ENCODE results near the gene CTNND2.

The CTNND2 gene

DNA sequence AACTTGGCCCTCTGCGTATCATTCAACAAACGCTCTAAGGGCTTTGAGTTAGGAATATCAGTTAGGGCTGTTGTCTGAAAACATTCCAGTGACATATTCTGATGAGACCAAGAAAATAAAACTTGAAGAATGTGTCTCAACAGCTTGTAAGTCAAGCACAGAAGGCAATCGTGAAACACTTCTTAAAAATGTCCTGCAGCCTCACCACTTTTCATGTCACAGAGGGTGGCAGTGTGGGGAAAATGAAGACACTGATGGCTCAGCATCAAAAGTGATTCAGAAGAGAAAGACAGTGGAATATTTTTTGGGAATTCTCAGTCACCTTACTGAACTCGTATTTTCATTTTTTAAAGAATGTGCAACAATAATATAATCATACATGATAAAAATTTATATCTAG, 247.3 kb downstream of the CTNND2 start:
- no peak overlapping the region for H2BK5ac ChIP-seq (ENCODE audit: low read depth, low read length, poor library complexity, severe bottlenecking)
- 73% methylated on average over 3 of the region's 4 CpGs for WGBS
- no peaks in the 10 kb centered on the region for H3K36me3 ChIP-seq (ENCODE audit: control insufficient read depth in 1 of 2, insufficient read depth in 2 of 2, low read depth in 1 of 2, low read length in 2 of 2)
- H3K14ac ChIP-seq (ENCODE audit: low read length in 2 of 2): no peak overlapping the region
- H3K4me3 ChIP-seq (ENCODE audit: insufficient read depth in 1 of 2, low read depth in 1 of 2, low read length in 2 of 2): no peak overlapping the region
- no peak overlapping the region for H2AK5ac ChIP-seq (ENCODE audit: low read length, severe bottlenecking)
- no peak overlapping the region for H4K8ac ChIP-seq (ENCODE audit: low read length)
- no peak overlapping the region for H2BK15ac ChIP-seq (ENCODE audit: low read depth, poor library complexity, severe bottlenecking)
- H3K27ac ChIP-seq (ENCODE audit: low read length, poor library complexity, severe bottlenecking): no peak overlapping the region
- H2BK120ac ChIP-seq (ENCODE audit: low read depth, low read length): no peak overlapping the region
- no peak overlapping the region for H4K91ac ChIP-seq (ENCODE audit: low read length)
- no peak overlapping the region for H3K4me2 ChIP-seq (ENCODE audit: low read length, poor library complexity, severe bottlenecking)
- H3K4me1 ChIP-seq (ENCODE audit: control insufficient read depth, insufficient read depth, low read depth, low read length): no peaks in the 10 kb centered on the region
- no peak overlapping the region for H2BK12ac ChIP-seq (ENCODE audit: low read length in 2 of 2)
- H3K23ac ChIP-seq (ENCODE audit: low read length in 2 of 2): no peak overlapping the region
- no peak overlapping the region for H3K9ac ChIP-seq (ENCODE audit: low read length)
- no peak overlapping the region for H2AFZ ChIP-seq (ENCODE audit: low read depth, low read length)
- no peaks in the 10 kb centered on the region for H3K27me3 ChIP-seq (ENCODE audit: control insufficient read depth in 1 of 2, insufficient read depth in 1 of 2, low read length in 2 of 2)
- no peaks in the 10 kb centered on the region for H3K79me1 ChIP-seq (replicated peaks; ENCODE audit: low read length, poor library complexity, severe bottlenecking)
- H3K9me3 ChIP-seq (ENCODE audit: control insufficient read depth, low read length): no peaks in the 10 kb centered on the region
- no peak overlapping the region for H3K4ac ChIP-seq (ENCODE audit: low read depth in 1 of 2, low read length in 2 of 2)
- no peak for DNase-seq
- H3K18ac ChIP-seq (ENCODE audit: low read depth in 1 of 2, low read length in 2 of 2): no peak overlapping the region

DNA sequence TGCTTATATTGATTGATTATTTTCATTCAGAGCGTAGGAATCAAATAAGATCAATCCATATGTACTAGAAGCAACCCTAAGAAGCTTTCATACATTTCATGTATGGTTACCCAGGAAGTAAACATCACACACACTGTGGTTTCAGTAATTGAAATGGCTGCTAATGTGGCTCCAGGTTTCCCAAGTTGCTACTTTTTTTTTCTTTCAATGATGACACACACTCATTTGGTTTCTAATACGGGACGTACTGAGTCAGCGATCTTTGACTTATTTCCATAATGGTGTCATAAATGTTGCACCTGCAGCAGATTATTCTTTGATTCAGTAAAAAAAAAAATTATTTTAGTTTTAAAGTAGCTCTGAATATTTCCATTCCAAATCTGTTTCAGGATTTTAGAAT, 248.6 kb downstream of the CTNND2 start:
- Histone ChIP-seq H3K4ac (ENCODE audit: low read depth in 1 of 2, low read length in 2 of 2) (no peak overlapping the region), H2BK5ac (ENCODE audit: low read depth, low read length, poor library complexity, severe bottlenecking) (no peak overlapping the region), H3K4me3 (ENCODE audit: insufficient read depth in 1 of 2, low read depth in 1 of 2, low read length in 2 of 2) (no peak overlapping the region), H3K27ac (ENCODE audit: low read length, poor library complexity, severe bottlenecking) (no peak overlapping the region), H2BK12ac (ENCODE audit: low read length in 2 of 2) (no peak overlapping the region), H3K18ac (ENCODE audit: low read depth in 1 of 2, low read length in 2 of 2) (no peak overlapping the region), H4K8ac (ENCODE audit: low read length) (no peak overlapping the region), H2BK15ac (ENCODE audit: low read depth, poor library complexity, severe bottlenecking) (no peak overlapping the region), H3K36me3 (ENCODE audit: control insufficient read depth in 1 of 2, insufficient read depth in 2 of 2, low read depth in 1 of 2, low read length in 2 of 2) (no peaks in the 10 kb centered on the region), H3K4me2 (ENCODE audit: low read length, poor library complexity, severe bottlenecking) (no peak overlapping the region), H3K9me3 (ENCODE audit: control insufficient read depth, low read length) (no peaks in the 10 kb centered on the region), H3K79me1 (replicated peaks; ENCODE audit: low read length, poor library complexity, severe bottlenecking) (no peaks in the 10 kb centered on the region), H2AK5ac (ENCODE audit: low read length, severe bottlenecking) (no peak overlapping the region), H3K27me3 (ENCODE audit: control insufficient read depth in 1 of 2, insufficient read depth in 1 of 2, low read length in 2 of 2) (no peaks in the 10 kb centered on the region), H3K14ac (ENCODE audit: low read length in 2 of 2) (no peak overlapping the region), H2AFZ (ENCODE audit: low read depth, low read length) (no peak overlapping the region), H4K91ac (ENCODE audit: low read length) (no peak overlapping the region), H3K23ac (ENCODE audit: low read length in 2 of 2) (no peak overlapping the region), H3K9ac (ENCODE audit: low read length) (no peak overlapping the region), H3K4me1 (ENCODE audit: control insufficient read depth, insufficient read depth, low read depth, low read length) (no peaks in the 10 kb centered on the region), H2BK120ac (ENCODE audit: low read depth, low read length) (no peak overlapping the region)
- DNase-seq: no peak
- 87% methylated on average over 4 of the region's 4 CpGs for WGBS

DNA sequence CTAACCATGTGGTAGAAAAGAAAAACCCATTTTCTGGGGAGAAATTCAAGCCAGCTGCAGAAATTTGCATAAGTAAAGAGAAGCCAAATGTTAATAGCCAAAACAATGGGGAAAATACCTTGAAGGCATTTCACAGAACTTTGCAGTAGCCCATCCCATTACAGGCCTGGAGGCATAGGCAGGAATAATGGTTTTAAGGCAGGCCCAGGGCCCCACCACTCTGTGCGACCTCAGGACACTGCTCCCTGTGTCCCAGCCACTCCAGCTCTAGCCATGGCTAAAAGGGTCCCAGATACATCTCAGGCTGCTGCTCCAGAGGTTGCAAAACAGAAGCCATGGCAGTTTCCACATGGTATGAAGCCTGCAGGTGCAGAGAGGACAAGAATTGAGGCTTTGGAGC, 253.3 kb downstream of the CTNND2 start:
- H3K79me1 ChIP-seq (replicated peaks; ENCODE audit: low read length, poor library complexity, severe bottlenecking): no peaks in the 10 kb centered on the region
- H2BK12ac ChIP-seq (ENCODE audit: low read length in 2 of 2): no peak overlapping the region
- H3K18ac ChIP-seq (ENCODE audit: low read depth in 1 of 2, low read length in 2 of 2): no peak overlapping the region
- WGBS: 38% methylated on average over 1 of the region's 1 CpG
- H4K91ac ChIP-seq (ENCODE audit: low read length): no peak overlapping the region
- no peak overlapping the region for H3K27ac ChIP-seq (ENCODE audit: low read length, poor library complexity, severe bottlenecking)
- no peak overlapping the region for H3K9ac ChIP-seq (ENCODE audit: low read length)
- H4K8ac ChIP-seq (ENCODE audit: low read length): no peak overlapping the region
- no peak overlapping the region for H3K23ac ChIP-seq (ENCODE audit: low read length in 2 of 2)
- no peak overlapping the region for H2AK5ac ChIP-seq (ENCODE audit: low read length, severe bottlenecking)
- no peak overlapping the region for H3K4ac ChIP-seq (ENCODE audit: low read depth in 1 of 2, low read length in 2 of 2)
- no peak overlapping the region for H2AFZ ChIP-seq (ENCODE audit: low read depth, low read length)
- H3K4me1 ChIP-seq (ENCODE audit: control insufficient read depth, insufficient read depth, low read depth, low read length): no peaks in the 10 kb centered on the region
- DNase-seq: no peak
- H3K27me3 ChIP-seq (ENCODE audit: control insufficient read depth in 1 of 2, insufficient read depth in 1 of 2, low read length in 2 of 2): no peaks in the 10 kb centered on the region
- H3K36me3 ChIP-seq (ENCODE audit: control insufficient read depth in 1 of 2, insufficient read depth in 2 of 2, low read depth in 1 of 2, low read length in 2 of 2): no peaks in the 10 kb centered on the region
- no peak overlapping the region for H2BK15ac ChIP-seq (ENCODE audit: low read depth, poor library complexity, severe bottlenecking)
- no peak overlapping the region for H3K14ac ChIP-seq (ENCODE audit: low read length in 2 of 2)
- H2BK5ac ChIP-seq (ENCODE audit: low read depth, low read length, poor library complexity, severe bottlenecking): no peak overlapping the region
- no peak overlapping the region for H3K4me3 ChIP-seq (ENCODE audit: insufficient read depth in 1 of 2, low read depth in 1 of 2, low read length in 2 of 2)
- H3K4me2 ChIP-seq (ENCODE audit: low read length, poor library complexity, severe bottlenecking): no peak overlapping the region
- no peak overlapping the region for H2BK120ac ChIP-seq (ENCODE audit: low read depth, low read length)
- H3K9me3 ChIP-seq (ENCODE audit: control insufficient read depth, low read length): no peaks in the 10 kb centered on the region

DNA sequence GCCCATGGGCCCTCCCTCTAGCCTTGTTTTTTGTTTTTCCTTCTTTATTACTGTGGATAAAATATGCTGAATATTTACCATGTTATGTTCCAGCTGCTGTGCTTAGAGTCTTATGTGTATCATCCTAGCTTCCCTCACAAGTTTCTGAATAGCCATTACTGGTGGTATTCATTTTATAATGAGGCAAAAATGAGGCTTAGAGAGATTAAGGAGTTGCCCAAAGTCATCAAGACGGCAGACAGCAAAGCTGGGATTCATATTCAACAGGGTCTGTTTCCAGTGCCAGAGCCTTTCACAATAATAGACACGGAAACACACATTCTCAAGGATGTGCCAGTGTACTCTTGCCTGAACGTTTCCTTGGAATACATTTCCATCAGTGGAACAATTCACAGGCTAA, 258.1 kb downstream of the CTNND2 start:
- 38% methylated on average over 3 of the region's 3 CpGs for WGBS
- Histone ChIP-seq H3K79me1 (replicated peaks; ENCODE audit: low read length, poor library complexity, severe bottlenecking) (no peaks in the 10 kb centered on the region), H3K23ac (ENCODE audit: low read length in 2 of 2) (no peak overlapping the region), H2BK5ac (ENCODE audit: low read depth, low read length, poor library complexity, severe bottlenecking) (no peak overlapping the region), H3K9ac (ENCODE audit: low read length) (no peak overlapping the region), H4K8ac (ENCODE audit: low read length) (no peak overlapping the region), H2AK5ac (ENCODE audit: low read length, severe bottlenecking) (no peak overlapping the region), H3K27ac (ENCODE audit: low read length, poor library complexity, severe bottlenecking) (no peak overlapping the region), H3K36me3 (ENCODE audit: control insufficient read depth in 1 of 2, insufficient read depth in 2 of 2, low read depth in 1 of 2, low read length in 2 of 2) (no peaks in the 10 kb centered on the region), H3K4me2 (ENCODE audit: low read length, poor library complexity, severe bottlenecking) (no peak overlapping the region), H2BK12ac (ENCODE audit: low read length in 2 of 2) (no peak overlapping the region), H3K18ac (ENCODE audit: low read depth in 1 of 2, low read length in 2 of 2) (no peak overlapping the region), H2BK15ac (ENCODE audit: low read depth, poor library complexity, severe bottlenecking) (no peak overlapping the region), H2BK120ac (ENCODE audit: low read depth, low read length) (no peak overlapping the region), H3K27me3 (ENCODE audit: control insufficient read depth in 1 of 2, insufficient read depth in 1 of 2, low read length in 2 of 2) (no peaks in the 10 kb centered on the region), H3K4me3 (ENCODE audit: insufficient read depth in 1 of 2, low read depth in 1 of 2, low read length in 2 of 2) (no peak overlapping the region), H4K91ac (ENCODE audit: low read length) (no peak overlapping the region), H3K4me1 (ENCODE audit: control insufficient read depth, insufficient read depth, low read depth, low read length) (no peaks in the 10 kb centered on the region), H3K14ac (ENCODE audit: low read length in 2 of 2) (no peak overlapping the region), H3K9me3 (ENCODE audit: control insufficient read depth, low read length) (no peaks in the 10 kb centered on the region), H3K4ac (ENCODE audit: low read depth in 1 of 2, low read length in 2 of 2) (no peak overlapping the region), H2AFZ (ENCODE audit: low read depth, low read length) (no peak overlapping the region)
- DNase-seq: no peak
